HL-60/S4 (cell line): ENCODE data around the gene TMOD2.

Experiments
- in situ Hi-C: fragments of 300-500 bp; cut with MboI; formaldehyde crosslinking; loops from 2 replicates; pipeline ENCODE4 v1.14.3; 2022; ENCODE audit warnings: low sequenced_read_pairs

Gene TMOD2

GRCh38 chr15:51750792-51751696 lies at the start of gene TMOD2:
Gene TMOD2 (plus strand): TSS chr15:51751597. CDS start chr15:51766442, 14,845 bp downstream.
- in situ Hi-C loops: no loop called here

GRCh38 chr15:51702710-51703109 lies 48.7 kb upstream of the TMOD2 start:
- in situ Hi-C loops: no loop called here

GRCh38 chr15:51706291-51706690 lies 45.1 kb upstream of the TMOD2 start:
- in situ Hi-C loops: no loop called here

- in situ Hi-C loops: no loop called here
These were observed 44.3 kb upstream of the TMOD2 start for GRCh38 chr15:51706926-51707608.

GRCh38 chr15:51708013-51708412 lies 43.4 kb upstream of the TMOD2 start:
- in situ Hi-C loops: no loop called here

GRCh38 chr15:51709031-51709430 lies 42.4 kb upstream of the TMOD2 start:
- in situ Hi-C loops: no loop called here

GRCh38 chr15:51714162-51714561 lies 37.2 kb upstream of the TMOD2 start:
- in situ Hi-C loops: no loop called here

- in situ Hi-C loops: no loop called here
These were observed 36.5 kb upstream of the TMOD2 start for GRCh38 chr15:51714911-51715310.

- in situ Hi-C loops: no loop called here
These were observed 33.2 kb upstream of the TMOD2 start for GRCh38 chr15:51718219-51718618.

- in situ Hi-C loops: no loop called here
These were observed 32.7 kb upstream of the TMOD2 start for GRCh38 chr15:51718746-51719145.

GRCh38 chr15:51720201-51720995 lies 31.0 kb upstream of the TMOD2 start:
- in situ Hi-C loops: no loop called here

- in situ Hi-C loops: no loop called here
These were observed 30.0 kb upstream of the TMOD2 start for GRCh38 chr15:51721199-51721960.

- in situ Hi-C loops: no loop called here
These were observed 27.2 kb upstream of the TMOD2 start for GRCh38 chr15:51724199-51724598.

- in situ Hi-C loops: no loop called here
These were observed 26.7 kb upstream of the TMOD2 start for GRCh38 chr15:51724673-51725072.

- in situ Hi-C loops: no loop called here
These were observed 24.9 kb upstream of the TMOD2 start for GRCh38 chr15:51726302-51727073.

- in situ Hi-C loops: no loop called here
These were observed 24.1 kb upstream of the TMOD2 start for GRCh38 chr15:51727141-51727897.

- in situ Hi-C loops: no loop called here
These were observed 19.7 kb upstream of the TMOD2 start for GRCh38 chr15:51731549-51732267.

- in situ Hi-C loops: no loop called here
These were observed 18.8 kb upstream of the TMOD2 start for GRCh38 chr15:51732646-51733045.
